Measurements from ENCODE around the gene KRTAP4-2. TPM values are rescaled to one million over a fixed set of nuclear protein-coding genes. Genes with fewer than 3 reads are reported as not detected.
"Not testable (repeated sequence)": the region's sequence is repeated elsewhere in the genome, so short reads cannot be mapped to it uniquely, and the experiment has no call there.

The KRTAP4-2 gene
- total and polyA plus RNA-seq, 2 of the 13 experiments (the other 11 are each of a cell fraction or from before 2014, with no cell fraction given) = not detected

DNA sequence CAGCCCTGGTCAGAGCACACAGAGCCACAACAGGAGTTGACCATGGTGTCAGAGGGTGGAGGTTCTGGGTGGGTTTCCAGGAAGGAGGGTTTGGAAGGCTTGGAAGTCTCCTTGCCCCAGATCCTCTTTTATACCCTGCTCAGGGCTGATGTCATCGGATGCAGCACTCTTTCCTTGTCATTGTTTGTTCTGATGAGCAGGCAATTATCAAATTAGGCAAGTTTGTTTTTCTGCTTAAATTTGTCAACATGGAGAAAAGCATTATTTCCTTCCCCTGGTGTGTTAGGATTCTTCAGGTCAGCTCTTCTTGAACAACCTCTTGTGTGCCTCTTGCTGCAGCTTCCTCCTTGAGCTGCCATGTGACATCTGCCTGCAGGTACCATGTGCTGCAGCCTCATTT, 17.4 kb downstream of the KRTAP4-2 start, which contains the start of gene KRTAP4-4:
Gene KRTAP4-4, minus strand, starts transcription at position 101 of the 400 bp plus-strand sequence. Its CDS starts 57 bp downstream, at position 44.
- no TSS peak for BruUV-seq (replicated peaks)
- intact Hi-C loops (cut with micrococcal nuclease; ENCODE audit: unreplicated experiment) = no loop called here
- ATAC-seq (no peak), DNase-seq (ENCODE audit: low spot score) (no peak), FAIRE-seq (no peak)
- Histone ChIP-seq H3K4me1 (ENCODE audit: insufficient read depth, low read length) (no peaks in the 10 kb centered on the region), H3K4me2 (ENCODE audit: low read depth, low read length) (no peak within 1 kb of the TSS), H3K9me3 (ENCODE audit: low read length) (no peaks in the 10 kb centered on the region), H3K79me2 (ENCODE audit: insufficient read depth, low read length) (no peaks in the 10 kb centered on the region), H3K36me3 (replicated peaks in 1 of 2; ENCODE audit: control insufficient read depth in 1 of 2, insufficient read depth in 2 of 2, low read length in 2 of 2) (no peaks in the 10 kb centered on the region), H3K27ac (ENCODE audit: extremely low read length, insufficient read depth, low read length) (no peak within 1 kb of the TSS), H3K9ac (ENCODE audit: insufficient read depth, low read depth, low read length) (no peak within 1 kb of the TSS), H2AFZ (ENCODE audit: low read length) (no peak within 1 kb of the TSS), H3K4me3 (replicated peaks in 1 of 3; ENCODE audit: insufficient read depth in 1 of 3, low read depth in 2 of 3, low read length in 3 of 3) (no peak within 1 kb of the TSS), H4K20me1 (ENCODE audit: insufficient read depth, low read length) (no peaks in the 10 kb centered on the region), H3K27me3 (ENCODE audit: control insufficient read depth in 1 of 2, insufficient read depth in 2 of 2, low read length in 2 of 2) (peaks cover 2 to 3% of the 10 kb centered on the region in 2 experiments; a peak in 1 of 5 replicates)
- in situ Hi-C loops (cut with HindIII; ENCODE audit: extremely low pct_ligation_motif_present, low pct_unique_long_range_greater_than_20kb) = no loop called here
- TF ChIP-seq ZNF614 (CRISPR knock-in tag; IDR thresholded peaks at IDR 0.05; ENCODE audit: borderline replicate concordance) = no peak
- TF ChIP-seq MAFF (IDR thresholded peaks at IDR 0.05; ENCODE audit: low read depth, low read length) = peak; percentile 26; the same call in 1 of the 2 replicates
- TF ChIP-seq DPF2 (CRISPR knock-in tag; IDR thresholded peaks at IDR 0.05; ENCODE audit: borderline replicate concordance, low read depth) = no peak
- TF ChIP-seq MAFK (conservative IDR thresholded peaks at IDR 0.05 in 1 of 2, IDR thresholded peaks at IDR 0.05 in 1 of 2; ENCODE audit: low read length in 2 of 2) = peak in 1 of 2 experiments; percentile 21; a peak in 1 of 4 replicates
- no peak for TF ChIP-seq SP4 (CRISPR knock-in tag; IDR thresholded peaks at IDR 0.05)
- no peak for TF ChIP-seq ZSCAN30 (CRISPR knock-in tag; IDR thresholded peaks at IDR 0.05)
- no peak for TF ChIP-seq REL (CRISPR knock-in tag; conservative IDR thresholded peaks at IDR 0.05)
- TF ChIP-seq ZNF20 (CRISPR knock-in tag; IDR thresholded peaks at IDR 0.05) = no peak
- TF ChIP-seq, protein P1, sequence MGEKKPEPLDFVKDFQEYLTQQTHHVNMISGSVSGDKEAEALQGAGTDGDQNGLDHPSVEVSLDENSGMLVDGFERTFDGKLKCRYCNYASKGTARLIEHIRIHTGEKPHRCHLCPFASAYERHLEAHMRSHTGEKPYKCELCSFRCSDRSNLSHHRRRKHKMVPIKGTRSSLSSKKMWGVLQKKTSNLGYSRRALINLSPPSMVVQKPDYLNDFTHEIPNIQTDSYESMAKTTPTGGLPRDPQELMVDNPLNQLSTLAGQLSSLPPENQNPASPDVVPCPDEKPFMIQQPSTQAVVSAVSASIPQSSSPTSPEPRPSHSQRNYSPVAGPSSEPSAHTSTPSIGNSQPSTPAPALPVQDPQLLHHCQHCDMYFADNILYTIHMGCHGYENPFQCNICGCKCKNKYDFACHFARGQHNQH (CRISPR knock-in tag; IDR thresholded peaks at IDR 0.05) = no peak
- TF ChIP-seq SAP130 (CRISPR knock-in tag; IDR thresholded peaks at IDR 0.05; ENCODE audit: low read depth) = no peak
- TF ChIP-seq SCMH1 (CRISPR knock-in tag; IDR thresholded peaks at IDR 0.05; ENCODE audit: borderline replicate concordance) = no peak
- CTCF ChIA-PET (ENCODE audit: low intra/inter-chr PET ratio, low total read pairs) = no interaction called here
- WGBS (ENCODE audit: low lambda C conversion rate) = 0% methylated on average over 1 of the region's 1 CpG
- POLR2A ChIA-PET = no interaction called here

DNA sequence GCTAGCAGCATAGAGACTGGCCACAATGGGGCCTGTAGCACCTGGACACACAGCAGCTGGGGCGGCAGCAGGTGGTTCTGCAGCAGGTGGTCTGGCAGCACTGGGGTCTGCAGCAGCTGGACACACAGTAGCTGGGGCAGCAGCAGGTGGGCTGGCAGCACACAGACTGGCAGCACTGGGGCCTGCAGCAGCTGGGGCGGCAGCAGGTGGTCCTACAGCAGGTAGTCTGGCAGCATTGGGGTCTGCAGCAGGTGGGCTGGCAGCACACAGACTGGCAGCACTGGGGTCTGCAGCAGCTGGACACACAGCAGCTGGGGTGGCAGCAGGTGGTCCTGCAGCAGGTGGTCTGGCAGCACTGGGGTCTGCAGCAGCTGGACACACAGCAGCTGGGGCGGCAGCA, 17.8 kb downstream of the KRTAP4-2 start:
- in situ Hi-C loops (cut with HindIII; ENCODE audit: extremely low pct_ligation_motif_present, low pct_unique_long_range_greater_than_20kb); H2AFZ ChIP-seq (ENCODE audit: low read length); CTCF ChIA-PET (ENCODE audit: low intra/inter-chr PET ratio, low total read pairs); H3K27me3 ChIP-seq (ENCODE audit: control insufficient read depth in 1 of 2, insufficient read depth in 2 of 2, low read length in 2 of 2); H3K4me2 ChIP-seq (ENCODE audit: low read depth, low read length); FAIRE-seq; H3K9ac ChIP-seq (ENCODE audit: insufficient read depth, low read depth, low read length); POLR2A ChIA-PET; H3K4me1 ChIP-seq (ENCODE audit: insufficient read depth, low read length); H3K9me3 ChIP-seq (ENCODE audit: low read length); ATAC-seq; DNase-seq (ENCODE audit: low spot score); H3K4me3 ChIP-seq (replicated peaks in 1 of 3; ENCODE audit: insufficient read depth in 1 of 3, low read depth in 2 of 3, low read length in 3 of 3); intact Hi-C loops (cut with micrococcal nuclease; ENCODE audit: unreplicated experiment); H3K79me2 ChIP-seq (ENCODE audit: insufficient read depth, low read length); H4K20me1 ChIP-seq (ENCODE audit: insufficient read depth, low read length); BruUV-seq (replicated peaks); H3K36me3 ChIP-seq (replicated peaks in 1 of 2; ENCODE audit: control insufficient read depth in 1 of 2, insufficient read depth in 2 of 2, low read length in 2 of 2); H3K27ac ChIP-seq (ENCODE audit: extremely low read length, insufficient read depth, low read length): not testable (repeated sequence)
- WGBS (ENCODE audit: low lambda C conversion rate) = 0% methylated on average over 1 of the region's 3 CpGs

Data from HepG2 (cell line).